D721Med (cell line): ENCODE results near the gene SPOCK3.
A peak's percentile ranks its signal among the peaks of the same experiment; 100 is the strongest.

Experiments used
- DNase-seq: peaks from one replicate; pipeline ENCODE4 v3.0.0; 2011; ENCODE audit warnings: low spot score; ENCODE audit not compliant: insufficient read length
- FAIRE-seq: peaks from 2 replicates; lab custom pipeline; 2011; peaks lifted over from hg19 to GRCh38; lab: Jason Lieb, UNC
- CTCF ChIP-seq: IDR thresholded peaks from 2 replicates; pipeline ENCODE4 v1.5.1; 2012; ENCODE audit warnings: mild to moderate bottlenecking, control low read depth; ENCODE audit not compliant: insufficient read depth; ENCODE audit errors: missing control alignments

SPOCK3 gene

GRCh38 chr4:166823126-166823525, 411.2 kb downstream of the SPOCK3 start:
- DNase-seq (no peak), FAIRE-seq (peak; percentile 53)
- no peak for TF ChIP-seq CTCF

GRCh38 chr4:166822386-166822785, 411.9 kb downstream of the SPOCK3 start:
- no peak for FAIRE-seq
- TF ChIP-seq CTCF, result no peak
- DNase-seq, result no peak

- FAIRE-seq (no peak), DNase-seq (no peak)
- no peak for TF ChIP-seq CTCF
Observed at GRCh38 chr4:166816890-166817289, 417.4 kb downstream of the SPOCK3 start.

GRCh38 chr4:166808380-166808779, 425.9 kb downstream of the SPOCK3 start:
- FAIRE-seq (no peak), DNase-seq (no peak)
- TF ChIP-seq CTCF, result no peak

GRCh38 chr4:166802346-166802745, 431.9 kb downstream of the SPOCK3 start:
- no peak for TF ChIP-seq CTCF
- DNase-seq (no peak), FAIRE-seq (no peak)

- DNase-seq (no peak), FAIRE-seq (no peak)
- TF ChIP-seq CTCF, result no peak
Observed at GRCh38 chr4:166798126-166798525, 436.2 kb downstream of the SPOCK3 start.

GRCh38 chr4:166777760-166778159, 456.5 kb downstream of the SPOCK3 start:
- FAIRE-seq (peak; percentile 69), DNase-seq (no peak)
- TF ChIP-seq CTCF, result no peak
